GM21360 (cell line): ENCODE data around the gene NOL12.
"Not testable (repeated sequence)": the region's sequence is repeated elsewhere in the genome, so short reads cannot be mapped to it uniquely, and the experiment has no call there.

Experiments
- ATAC-seq: cut with Tn5 transposase; IDR thresholded peaks from one replicate; pipeline ENCODE4 v1.9.1; 2021; ENCODE audit warnings: mild to moderate bottlenecking, moderate library complexity; ENCODE audit not compliant: unreplicated experiment

NOL12 gene, protein sequence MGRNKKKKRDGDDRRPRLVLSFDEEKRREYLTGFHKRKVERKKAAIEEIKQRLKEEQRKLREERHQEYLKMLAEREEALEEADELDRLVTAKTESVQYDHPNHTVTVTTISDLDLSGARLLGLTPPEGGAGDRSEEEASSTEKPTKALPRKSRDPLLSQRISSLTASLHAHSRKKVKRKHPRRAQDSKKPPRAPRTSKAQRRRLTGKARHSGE

DNA sequence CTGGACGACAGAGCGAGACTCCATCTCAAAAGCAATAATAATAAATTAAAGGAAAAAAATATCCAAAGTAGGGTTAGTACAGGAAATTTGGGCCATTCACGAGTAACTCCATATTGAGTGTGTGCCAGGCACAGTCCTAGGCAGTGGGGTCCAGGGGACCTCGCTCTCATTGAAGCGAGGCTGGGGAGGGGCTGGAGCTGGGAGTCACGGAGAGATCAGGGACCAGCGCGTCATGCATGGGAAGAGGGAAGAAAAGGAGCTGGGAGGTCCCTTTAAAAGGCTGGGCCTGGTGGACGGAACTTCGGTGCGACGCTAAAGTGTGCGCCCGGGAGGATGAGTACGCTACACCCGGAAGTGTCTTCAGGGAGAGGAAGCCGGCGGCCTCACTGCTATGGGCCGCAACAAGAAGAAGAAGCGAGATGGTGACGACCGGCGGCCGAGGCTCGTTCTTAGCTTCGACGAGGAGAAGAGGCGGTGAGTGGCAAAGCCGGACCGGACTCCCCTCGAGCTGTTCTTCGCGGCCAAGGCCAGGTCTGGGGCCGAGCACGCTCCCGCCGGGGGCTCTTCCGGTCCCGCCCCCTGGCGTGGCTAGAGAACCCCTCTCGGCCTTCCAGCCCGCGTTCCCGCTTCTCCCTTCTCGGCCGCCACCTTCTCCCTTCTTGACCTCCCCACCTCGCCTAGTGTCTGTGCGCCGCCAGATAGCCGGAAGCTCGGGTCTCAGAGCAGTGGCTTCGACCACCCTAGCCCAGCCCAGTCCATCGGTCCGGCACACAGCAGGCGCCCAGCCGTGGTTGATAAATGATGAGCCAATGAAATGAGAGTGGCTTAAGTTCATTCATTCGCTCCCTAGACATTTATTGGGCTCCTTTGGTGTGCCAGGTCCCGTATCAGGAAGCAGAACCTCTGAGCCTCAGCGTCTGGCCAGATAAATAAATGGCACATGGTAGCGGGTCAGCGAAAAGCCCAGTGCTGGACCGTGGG is at the start of gene NOL12:
TSS of gene NOL12 (plus strand) at position 342 of the 981 bp plus-strand sequence. CDS start at position 392, 50 bp downstream.
- peak; percentile 62 for ATAC-seq

DNA sequence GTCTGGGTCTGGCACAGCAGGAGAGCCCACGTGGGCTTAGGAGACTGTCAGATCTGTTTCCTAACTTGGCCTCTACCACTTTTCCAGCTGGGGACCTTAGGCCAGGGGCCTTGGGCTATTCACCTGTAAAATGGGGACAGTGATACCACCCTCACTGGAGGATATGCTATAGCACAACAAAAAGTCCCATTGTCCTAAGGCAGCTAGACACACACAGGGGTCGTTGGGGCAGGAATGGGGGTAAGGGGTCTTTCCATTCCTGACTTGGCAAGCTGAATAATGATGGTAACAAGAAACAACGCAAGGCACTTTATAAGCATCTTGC is 49.2 kb upstream of the NOL12 start:
- no peak for ATAC-seq

DNA sequence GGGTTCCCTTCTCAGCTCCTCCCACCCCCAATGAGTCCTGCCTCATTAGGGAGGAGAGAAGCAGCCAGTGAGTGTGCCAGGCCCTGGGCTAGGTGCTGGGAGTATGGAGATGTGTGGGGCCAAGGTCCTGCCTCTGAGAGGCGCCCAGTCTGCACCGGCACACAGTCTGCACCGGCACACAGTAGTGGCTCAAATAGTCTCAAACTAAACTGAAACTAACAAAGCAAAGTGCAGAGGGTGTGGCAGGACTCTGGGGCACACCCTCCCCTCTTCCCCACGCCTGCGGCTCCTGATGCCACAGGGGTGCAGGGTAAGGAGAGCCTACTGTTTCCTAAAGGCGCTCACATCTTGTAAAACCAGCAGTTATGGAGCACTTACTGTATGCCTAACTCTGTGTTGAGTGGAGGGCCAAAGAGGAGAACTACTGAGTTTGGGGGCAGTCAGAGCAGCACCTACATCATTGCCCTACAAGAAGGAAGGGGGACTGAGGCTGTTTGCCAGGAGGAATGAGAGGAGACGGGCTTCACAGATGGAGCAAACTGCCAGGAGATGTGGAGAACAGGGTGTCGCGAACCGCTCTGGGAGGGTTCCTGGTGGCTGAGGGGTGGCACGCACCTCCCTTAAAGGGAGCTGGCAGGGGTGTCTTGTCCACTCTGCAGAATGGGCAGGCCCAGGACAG is 47.6 kb upstream of the NOL12 start:
- no peak for ATAC-seq

DNA sequence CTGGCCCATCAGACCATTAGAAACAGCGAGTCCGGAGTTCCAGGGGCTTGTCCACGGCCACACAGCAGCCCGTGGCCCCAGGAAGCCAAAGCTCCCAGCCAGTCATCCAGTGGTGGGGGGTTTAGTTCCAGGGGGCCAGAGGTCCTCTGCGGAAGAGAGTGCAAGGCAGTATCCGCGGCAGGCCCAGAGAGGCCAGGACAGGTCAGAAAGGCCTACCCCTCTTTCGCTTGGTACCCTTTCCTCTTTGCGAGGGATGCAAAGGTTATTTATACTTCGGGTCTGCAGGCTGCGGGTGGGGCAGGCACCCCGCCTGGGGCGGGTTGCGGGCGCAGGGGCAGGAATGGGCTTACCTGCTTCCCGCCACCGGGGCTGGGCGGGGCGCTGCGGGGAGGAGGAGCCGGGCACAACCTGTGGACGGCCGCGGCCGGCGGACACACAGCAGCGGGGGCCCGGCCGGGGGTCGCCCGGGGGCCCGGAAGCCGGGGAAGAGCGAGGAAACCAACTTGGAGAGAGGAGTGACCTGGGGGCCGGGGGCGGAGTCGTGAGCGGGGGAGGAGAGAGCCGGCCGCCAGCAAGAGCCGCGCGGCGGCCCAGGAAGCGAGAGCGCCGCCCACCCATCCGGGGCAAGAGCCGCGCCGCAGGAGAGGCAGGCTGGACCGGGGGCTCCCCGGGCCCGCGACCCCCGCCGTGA is 46.9 kb upstream of the NOL12 start, which contains the start of gene SH3BP1:
TSS of gene SH3BP1 (plus strand) at position 600 of the 691 bp plus-strand sequence. CDS start 119 bp downstream, outside the sequence.
- no peak for ATAC-seq

DNA sequence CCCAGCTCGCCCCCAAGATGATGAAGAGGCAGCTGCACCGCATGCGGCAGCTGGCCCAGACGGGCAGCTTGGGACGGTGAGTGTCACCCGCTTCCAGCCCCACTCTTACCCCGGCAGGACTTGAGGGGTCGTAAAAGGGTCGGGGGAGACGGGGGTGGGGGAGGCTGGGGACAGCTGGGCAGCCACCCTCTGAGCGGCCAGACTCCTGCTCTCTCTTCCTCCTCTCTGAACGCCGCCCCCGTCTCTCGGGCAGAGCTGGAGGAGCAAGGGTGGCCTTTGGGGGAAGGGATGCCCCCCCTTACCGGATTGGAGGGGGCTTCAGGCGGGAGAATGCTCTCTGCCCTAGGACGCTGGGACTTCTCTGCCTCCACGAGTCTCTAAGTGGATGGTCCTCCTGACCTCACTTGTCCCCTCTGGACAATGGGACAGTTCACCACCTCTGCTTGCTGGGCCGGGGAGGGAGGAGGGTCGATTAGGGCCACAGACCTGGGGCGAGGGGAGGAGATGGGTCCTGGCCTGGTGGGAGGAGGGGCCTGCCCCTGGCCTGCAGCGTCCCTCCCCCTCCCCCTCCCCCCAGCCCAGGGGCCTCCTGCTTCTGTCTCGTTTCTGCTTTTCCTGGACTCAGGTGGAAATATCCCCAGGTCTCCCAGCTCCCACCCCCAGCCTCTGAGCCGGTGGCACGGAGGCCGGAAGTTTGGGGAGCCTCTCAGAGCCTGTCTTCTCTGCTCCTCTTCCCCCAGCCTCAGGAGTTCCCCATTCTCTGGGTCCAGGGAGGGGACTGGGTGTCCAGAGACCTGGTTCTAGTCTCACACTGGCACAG is 46.2 kb upstream of the NOL12 start:
- ATAC-seq, result no peak

DNA sequence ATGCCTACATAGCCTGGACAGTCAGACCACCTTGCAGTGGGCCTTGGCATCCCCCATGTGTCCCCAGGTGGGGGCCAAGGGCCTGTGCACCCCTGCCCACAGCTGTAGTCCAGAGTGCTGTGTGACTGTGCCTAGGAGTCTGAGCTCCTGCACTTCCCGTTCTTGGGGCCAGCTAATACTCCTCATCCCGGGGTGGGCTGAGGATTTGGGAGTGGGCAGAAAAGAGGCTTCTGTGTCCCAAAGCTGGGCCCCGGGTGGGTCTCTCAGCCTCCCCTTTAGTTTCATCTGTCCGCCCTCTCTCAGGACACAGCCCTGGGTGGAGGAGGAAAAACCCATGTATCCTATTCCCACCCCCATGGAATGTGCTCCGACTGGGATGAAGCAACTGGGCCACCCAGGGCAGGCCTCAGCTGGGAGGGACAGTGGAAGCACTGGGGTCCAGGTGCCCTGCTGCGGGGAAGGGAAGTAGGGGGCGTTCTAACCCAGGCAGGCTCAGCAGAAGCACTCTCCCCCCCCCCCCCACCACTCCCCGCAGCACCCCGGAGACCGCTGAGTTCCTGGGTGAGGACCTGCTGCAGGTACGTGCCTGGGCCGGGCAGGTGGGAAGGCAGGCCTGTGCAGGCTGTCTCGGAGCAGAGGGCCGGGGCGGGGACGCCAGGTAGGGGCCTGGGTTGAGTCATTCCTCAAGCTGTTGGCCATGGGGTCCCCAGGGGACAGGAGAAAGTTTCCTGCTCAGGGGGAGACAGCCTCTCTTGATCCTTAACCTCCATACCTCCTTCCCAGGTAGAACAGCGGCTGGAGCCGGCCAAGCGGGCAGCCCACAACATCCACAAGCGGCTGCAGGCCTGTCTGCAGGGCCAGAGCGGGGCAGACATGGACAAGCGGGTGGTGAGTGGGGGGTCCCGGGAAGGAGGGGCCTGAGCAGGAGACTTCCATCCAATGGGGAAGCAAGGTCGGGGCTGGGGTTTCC is 45.3 kb upstream of the NOL12 start:
- ATAC-seq, result no peak

DNA sequence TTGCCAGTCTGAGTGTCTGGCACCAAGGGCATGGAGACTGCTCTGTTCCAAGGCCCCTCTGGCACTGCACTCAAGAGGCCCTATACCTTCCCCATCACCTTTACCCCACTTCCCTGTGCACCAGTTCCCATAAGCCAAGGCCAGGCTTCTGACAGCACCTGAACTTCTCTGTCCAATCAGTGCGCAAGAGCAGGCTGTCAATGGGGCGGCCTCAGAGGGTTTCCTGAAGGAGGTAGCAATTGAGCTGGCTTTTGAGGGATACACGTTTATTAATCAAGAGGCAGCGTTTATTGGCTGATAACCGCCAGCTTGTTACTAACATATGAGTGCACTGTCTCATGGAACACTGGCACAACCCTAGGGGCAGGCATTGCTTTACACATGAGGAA is 44.6 kb upstream of the NOL12 start:
- no peak for ATAC-seq

DNA sequence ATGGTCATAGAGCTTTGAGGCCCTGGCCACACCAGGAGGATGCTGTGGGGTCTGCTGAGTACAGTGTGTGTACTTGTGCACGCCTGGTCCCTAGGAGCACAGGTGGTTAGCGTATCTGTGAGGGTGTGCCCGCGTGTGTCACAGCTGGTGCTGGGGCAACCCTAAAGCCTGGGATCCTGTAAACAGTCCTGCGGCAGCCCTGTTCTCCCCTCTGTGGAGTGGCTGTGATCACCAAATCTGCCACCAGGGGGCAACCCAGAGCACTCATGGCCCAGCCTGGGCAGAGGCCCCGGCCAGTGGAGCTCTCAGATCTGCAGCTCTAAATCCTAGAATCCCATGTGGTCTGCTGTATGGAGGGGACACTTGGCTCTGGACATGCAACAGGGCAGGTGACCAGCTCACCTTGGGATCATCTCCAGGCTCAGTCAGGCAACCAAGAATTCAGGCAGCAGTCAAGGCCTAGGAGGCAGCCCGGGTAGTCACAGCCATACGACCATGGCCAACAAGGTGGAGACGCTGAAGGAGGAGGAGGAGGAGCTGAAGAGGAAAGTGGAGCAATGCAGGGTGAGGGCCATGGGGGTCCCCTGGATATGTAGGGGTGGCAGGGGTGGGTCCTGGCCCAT is 42.8 kb upstream of the NOL12 start:
- no peak for ATAC-seq

DNA sequence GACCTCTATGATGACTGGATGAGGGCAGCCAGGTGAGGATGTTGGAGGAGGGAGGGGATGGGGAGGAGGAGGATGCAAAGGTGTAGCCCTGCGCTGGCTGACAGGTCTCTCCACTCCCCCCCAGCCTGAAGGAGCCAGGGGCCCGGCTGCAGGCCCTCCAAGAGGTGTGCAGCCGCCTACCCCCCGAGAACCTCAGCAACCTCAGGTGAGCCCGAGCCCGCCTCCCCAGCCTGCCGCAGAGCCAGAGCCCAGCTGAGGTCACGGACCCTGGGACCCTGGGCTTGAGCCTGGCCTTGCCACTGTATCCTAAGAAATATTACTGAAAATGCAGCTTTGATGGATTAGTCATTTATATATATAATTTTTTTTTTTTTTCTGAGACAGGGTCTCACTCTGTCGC is 38.8 kb upstream of the NOL12 start:
- ATAC-seq, result no peak

DNA sequence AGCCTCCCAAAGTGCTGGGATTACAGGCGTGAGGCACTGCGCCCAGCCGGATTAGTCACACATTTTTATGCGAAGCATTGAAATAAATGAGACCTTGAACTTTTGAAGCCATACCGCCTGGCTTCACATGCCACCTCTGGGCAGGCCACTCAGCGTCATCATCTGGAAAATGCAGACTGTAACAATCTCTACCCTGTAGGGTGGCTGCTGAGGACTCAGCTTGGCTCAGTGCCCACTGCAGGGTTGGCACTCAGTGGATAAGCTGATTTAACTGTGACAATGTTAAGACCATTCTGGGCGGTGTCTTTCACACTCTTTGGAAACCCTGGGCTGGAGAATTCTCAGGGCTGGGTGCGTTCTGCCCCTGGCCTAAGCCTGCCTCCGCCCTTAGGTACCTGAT is 38.2 kb upstream of the NOL12 start:
- no peak for ATAC-seq

DNA sequence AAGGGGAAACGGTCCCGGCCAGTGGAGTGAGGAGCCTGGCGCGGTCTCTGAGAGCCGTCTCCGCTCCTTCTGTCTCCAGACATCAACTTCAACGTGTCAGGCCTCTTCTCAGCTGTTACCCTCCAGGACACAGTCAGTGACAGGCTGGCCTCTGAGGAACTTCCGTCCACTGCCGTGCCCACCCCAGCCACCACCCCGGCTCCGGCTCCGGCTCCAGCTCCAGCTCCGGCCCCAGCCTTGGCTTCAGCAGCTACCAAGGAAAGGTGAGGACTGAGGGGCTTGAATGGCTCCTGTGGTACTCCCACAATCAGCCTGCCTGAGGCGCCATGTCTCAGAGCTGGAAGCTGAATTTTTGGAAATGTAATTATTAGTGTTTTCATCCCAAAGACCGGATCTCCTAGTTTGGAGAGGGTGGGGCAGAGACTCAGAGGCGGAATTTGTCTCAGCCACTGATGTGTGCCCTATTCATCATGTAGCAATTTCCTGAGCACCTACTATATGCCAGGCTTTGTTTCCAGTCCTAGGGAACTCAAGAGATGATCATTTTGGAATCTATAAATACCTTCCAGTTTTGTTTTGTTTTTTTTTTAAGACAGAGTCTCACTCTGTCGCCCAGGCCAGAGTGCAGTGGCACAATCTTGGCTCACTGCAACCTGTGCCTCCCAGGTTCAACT is 35.5 kb upstream of the NOL12 start:
- no peak for ATAC-seq

DNA sequence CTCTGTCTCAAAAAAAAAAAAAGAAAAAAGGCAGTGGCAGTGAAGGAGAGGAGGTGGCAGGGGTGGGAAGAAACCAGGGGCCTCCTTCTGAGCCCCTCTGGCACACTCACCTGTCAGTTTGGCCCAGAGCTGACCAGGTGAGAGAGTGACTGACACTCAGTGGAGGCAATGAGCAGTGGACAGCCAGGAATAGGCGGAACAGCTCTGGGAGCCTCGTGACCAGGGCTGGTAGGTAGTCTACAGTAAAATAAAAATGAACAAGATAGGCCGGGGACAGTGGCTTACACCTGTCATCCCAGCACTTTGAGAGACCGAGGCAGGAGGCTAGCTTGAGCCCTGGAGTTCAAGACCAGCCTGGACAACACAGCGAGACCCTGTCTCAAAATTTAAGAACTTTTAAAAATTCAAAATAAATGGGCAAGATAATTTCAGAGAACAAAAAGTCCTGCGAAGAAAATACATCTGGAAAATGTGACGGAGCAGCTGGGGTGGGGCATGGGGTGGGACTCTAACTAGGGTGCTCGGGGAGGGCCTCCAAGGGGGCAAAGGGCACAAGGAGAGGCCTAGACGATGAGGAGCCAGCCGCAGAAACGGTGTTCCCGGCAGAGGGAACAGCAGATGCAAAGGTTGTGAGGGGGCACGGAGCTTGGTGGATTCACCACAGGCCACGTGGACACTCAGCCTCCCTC is 31.4 kb upstream of the NOL12 start:
- no peak for ATAC-seq

DNA sequence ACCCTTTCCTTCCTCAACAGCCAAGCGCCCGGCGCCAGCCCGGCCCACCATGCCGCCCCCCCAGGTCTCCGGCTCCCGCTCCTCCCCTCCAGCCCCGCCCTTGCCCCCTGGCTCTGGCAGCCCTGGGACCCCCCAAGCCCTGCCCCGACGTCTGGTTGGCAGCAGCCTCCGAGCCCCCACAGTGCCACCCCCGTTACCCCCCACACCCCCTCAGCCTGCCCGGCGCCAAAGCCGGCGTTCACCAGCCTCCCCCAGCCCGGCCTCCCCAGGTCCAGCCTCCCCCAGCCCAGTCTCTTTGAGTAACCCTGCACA is 30.9 kb upstream of the NOL12 start:
- ATAC-seq, result no peak

DNA sequence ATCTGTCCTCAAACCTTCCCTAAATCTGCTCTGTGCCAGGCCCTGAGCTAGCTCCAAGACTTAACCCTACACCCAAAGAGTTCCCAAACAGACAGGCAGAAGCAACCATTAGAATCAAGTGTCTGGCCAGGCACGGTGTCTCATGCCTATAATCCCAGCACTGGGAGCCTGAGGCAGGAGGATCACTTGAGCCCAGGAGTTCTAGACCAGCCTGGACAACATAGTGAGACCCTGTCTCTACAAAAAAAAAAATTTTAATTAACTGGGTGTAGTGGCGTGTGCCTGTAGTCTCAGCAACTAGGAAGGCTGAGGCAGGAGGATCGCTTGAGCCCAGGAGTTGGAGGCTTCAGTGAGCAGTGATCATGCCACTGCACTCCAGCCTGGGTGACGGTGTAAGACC is 29.6 kb upstream of the NOL12 start:
- ATAC-seq, result not testable (repeated sequence)

DNA sequence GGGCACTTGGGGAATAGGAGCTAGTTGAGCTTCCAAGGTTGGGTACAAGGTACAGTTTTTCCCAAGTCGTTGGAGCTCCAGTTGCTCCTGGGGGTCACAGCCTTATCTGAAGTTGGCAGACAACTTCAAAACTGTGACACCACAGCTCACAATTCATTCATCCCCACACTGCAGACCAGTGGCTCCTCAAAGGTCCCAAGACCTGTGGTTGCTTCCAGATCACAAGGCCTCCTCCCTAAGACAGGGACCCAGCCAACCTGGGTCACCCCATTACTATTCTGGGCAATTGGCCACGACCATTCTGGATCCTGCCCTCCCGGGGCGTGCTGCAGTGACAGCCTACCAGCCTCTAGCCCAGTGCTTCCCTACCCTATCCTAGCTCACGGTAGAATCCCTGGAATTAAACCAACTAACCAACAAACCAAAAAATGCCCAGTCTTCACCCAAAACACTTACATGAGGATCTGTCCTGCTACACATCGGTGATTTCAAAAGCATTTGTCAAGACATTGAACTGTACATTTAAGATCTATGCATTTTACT is 28.5 kb upstream of the NOL12 start:
- no peak for ATAC-seq

DNA sequence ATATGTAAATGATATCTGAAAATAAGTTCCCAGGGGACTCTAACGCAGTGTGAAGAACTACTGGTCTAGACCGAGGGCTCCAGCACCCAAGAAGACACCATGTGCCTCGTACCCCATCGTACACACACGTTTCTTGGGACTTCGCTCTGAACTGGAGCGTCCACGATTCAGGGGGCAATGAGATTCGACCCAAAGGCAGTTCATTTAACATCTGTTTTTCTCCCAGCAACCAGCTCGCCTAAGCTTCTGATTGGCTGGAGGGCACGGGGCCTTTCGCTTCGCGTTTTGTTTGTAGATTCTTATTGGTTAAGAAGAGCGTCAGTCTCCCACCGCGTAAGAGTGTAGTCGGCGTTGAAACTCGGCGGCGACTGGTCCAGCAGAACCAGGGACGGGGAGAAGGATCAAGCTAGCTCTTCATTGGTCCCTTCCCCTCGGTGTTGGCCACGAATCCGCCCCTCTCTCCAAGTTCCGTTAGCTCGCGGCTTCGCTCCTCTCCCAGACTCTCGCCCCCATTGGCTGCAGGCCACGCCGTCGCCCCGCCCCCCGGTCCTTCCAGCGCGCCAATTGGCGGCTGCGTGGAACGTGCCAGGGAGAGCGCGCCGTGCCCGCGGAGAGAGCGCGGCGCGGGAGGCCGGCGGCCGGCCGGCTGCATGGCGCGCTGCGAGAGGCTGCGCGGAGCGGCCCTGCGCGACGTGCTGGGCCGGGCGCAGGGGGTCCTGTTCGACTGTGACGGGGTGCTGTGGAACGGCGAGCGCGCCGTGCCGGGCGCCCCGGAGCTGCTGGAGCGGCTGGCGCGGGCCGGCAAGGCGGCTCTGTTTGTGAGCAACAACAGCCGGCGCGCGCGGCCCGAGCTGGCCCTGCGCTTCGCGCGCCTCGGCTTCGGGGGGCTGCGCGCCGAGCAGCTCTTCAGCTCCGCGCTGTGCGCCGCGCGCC is 27.7 kb upstream of the NOL12 start, which contains the start of gene PDXP:
TSS of gene PDXP (plus strand) at position 591 of the 933 bp plus-strand sequence. CDS start at position 651, 60 bp downstream.
- ATAC-seq, result peak; percentile 67
